ENCODE measurements around the gene CSNK2B.

Gene CSNK2B

DNA sequence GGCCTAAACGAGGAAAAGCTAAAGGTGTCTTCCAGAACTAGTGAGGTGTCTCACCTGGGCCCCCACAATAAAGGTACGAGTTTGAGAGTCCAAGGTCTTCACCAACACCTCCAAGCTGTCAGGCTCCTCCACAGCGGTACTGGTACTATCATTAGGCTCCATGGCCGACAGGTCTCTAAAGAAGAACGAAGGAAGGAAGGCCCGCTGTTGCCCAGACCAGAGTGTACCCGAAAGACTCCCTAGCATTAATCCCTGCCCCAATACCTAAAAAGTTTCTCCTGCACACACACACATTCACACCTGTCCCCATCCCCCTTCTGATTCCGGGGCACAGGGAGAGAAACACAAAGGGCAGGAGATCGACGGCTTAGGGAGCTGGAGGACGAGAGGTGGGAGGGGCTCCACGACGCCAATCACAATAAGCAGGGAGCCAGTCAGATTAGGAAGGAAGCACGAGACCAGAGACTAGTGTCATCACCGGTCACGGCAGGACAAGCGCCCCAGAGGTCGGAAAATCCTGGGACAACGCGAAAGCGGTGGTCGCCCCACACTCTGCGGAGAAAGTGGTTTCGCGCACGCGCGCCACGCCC lies 14.2 kb upstream of the CSNK2B start:
- TF ChIP-seq, protein P1, sequence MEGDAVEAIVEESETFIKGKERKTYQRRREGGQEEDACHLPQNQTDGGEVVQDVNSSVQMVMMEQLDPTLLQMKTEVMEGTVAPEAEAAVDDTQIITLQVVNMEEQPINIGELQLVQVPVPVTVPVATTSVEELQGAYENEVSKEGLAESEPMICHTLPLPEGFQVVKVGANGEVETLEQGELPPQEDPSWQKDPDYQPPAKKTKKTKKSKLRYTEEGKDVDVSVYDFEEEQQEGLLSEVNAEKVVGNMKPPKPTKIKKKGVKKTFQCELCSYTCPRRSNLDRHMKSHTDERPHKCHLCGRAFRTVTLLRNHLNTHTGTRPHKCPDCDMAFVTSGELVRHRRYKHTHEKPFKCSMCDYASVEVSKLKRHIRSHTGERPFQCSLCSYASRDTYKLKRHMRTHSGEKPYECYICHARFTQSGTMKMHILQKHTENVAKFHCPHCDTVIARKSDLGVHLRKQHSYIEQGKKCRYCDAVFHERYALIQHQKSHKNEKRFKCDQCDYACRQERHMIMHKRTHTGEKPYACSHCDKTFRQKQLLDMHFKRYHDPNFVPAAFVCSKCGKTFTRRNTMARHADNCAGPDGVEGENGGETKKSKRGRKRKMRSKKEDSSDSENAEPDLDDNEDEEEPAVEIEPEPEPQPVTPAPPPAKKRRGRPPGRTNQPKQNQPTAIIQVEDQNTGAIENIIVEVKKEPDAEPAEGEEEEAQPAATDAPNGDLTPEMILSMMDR (IDR thresholded peaks at IDR 0.05), result no peak
- peak overlapping the region; percentile 78 for H3K4me3 ChIP-seq
- peak; percentile 92 for DNase-seq (ENCODE audit: low spot score)
- H3K27ac ChIP-seq, result peak overlapping the region; percentile 99

DNA sequence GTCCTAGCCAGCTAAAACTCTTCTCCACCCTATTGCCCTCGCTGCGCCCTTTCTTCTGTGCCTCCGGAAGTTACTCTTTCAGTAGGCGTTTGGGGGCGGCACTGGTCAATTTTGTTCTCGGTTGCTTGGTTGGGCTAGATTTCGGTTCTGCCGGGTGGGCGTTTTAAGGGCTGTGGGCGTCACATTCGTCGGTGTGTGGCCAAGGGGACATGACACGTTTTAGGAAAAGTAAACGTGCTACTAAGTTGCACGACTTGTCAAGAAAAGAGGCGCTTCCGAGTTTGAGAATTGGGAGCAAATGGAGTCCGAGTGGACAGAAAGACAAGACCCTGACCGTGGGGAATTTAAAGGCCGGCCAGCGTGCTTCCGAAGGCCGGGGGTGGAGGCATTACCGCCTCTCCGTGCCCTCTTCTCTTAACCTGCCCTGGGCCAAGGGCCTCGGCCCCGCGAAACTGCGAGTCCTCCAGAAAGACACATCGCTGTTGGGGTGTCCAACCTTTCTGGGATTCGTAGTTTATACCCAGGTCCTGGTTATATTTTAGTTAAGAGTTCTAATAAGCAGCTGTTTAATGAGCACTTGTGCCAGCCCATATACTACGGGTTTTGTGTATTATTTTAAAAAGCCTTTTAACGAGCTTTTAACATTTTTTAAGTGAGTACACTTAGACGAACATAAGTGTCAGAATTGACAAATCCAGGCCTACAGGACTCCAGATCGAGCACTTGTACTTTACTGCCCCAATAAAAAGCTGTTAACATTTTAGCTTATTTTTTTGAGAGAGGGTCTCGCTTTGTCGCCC lies 12.8 kb upstream of the CSNK2B start:
- peak overlapping the region; percentile 78 for H3K4me3 ChIP-seq
- peak overlapping the region; percentile 99 for H3K27ac ChIP-seq
- TF ChIP-seq, protein P1 (IDR thresholded peaks at IDR 0.05), result no peak
- DNase-seq (ENCODE audit: low spot score), result peak; percentile 95

DNA sequence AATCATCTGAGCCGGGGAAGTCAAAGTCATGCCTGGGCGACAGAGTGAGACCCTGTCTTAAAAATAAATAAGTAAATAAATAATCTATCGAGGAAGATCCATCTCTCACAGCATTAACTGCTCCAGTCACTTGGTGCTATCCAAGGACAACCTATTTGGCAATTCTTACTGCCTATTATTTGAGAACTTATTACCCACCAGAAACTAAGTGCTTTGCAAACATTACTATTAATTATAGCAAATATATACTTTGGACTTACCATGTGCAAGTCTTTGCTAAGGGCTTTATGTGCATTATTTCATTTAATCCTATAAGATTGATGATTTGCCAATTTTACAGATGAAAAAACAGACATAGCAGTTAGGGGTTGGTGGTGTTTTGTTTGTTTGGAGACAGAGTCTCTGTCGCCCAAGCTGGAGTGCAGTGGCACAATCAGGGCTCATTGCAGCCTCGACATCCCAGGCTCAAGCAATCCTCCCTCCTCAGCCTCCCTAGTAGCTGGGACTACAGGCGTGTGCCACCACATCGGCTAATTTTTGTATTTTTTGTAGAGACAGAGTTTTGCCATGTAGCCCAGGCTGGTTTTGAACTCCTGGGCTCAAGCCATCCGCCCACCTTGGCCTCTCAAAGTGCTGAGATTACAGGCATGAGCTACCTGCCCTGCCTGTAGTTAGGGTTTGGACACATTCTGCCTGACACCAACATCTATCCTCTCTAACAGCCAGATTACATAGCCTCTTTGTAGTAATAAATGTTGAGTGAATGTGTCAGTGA lies 11.1 kb upstream of the CSNK2B start:
- DNase-seq (ENCODE audit: low spot score), result no peak
- TF ChIP-seq, protein P1 (IDR thresholded peaks at IDR 0.05), result no peak
- Histone ChIP-seq H3K27ac (no peak overlapping the region), H3K4me3 (no peak overlapping the region)

DNA sequence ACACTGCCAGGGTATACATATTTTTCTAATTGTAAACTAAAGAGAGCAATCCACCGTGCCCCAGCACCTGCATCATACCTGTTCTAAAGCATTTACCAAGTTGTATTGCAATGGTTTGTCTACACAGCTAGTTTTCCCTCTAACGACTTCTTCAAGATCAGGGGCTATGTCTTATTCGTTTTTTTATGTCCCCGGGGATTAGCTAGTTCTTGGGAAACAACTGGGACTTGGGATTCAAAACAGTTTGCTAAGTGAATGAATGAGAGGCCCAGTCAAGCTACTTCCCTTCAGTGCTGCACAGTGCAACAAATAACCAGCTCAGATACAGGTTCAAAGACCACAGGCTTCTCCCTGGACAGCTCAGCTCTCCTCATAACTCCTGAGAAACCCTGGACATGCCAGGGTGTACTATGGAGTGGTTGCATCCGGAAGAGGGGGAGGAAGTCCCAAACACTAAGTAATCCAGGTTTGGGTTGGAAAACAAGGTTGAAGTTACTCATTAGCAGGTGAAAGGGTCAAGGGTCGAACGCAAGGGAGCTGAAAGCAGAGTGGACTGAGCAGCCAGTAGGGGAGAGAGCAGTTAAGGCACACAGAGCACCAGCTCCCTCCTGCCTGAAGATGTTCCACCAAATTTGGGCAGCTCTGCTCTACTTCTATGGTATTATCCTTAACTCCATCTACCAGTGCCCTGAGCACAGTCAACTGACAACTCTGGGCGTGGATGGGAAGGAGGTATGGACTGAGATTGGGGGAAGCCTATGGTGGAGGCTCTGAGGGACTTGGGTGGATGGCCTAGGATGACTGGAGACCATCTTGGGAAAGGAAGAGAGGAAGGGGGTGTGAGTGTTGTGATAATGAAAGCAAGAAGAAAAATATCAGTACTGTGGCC lies 10.3 kb upstream of the CSNK2B start, which contains the start of gene APOM:
Gene APOM, plus strand, starts transcription at position 546 of the 889 bp plus-strand sequence. Its CDS starts 73 bp downstream, at position 619.
- TF ChIP-seq, protein P1 (IDR thresholded peaks at IDR 0.05), result no peak
- no peak within 1 kb of the TSS for H3K4me3 ChIP-seq
- no peak within 1 kb of the TSS for H3K27ac ChIP-seq
- DNase-seq (ENCODE audit: low spot score), result no peak

DNA sequence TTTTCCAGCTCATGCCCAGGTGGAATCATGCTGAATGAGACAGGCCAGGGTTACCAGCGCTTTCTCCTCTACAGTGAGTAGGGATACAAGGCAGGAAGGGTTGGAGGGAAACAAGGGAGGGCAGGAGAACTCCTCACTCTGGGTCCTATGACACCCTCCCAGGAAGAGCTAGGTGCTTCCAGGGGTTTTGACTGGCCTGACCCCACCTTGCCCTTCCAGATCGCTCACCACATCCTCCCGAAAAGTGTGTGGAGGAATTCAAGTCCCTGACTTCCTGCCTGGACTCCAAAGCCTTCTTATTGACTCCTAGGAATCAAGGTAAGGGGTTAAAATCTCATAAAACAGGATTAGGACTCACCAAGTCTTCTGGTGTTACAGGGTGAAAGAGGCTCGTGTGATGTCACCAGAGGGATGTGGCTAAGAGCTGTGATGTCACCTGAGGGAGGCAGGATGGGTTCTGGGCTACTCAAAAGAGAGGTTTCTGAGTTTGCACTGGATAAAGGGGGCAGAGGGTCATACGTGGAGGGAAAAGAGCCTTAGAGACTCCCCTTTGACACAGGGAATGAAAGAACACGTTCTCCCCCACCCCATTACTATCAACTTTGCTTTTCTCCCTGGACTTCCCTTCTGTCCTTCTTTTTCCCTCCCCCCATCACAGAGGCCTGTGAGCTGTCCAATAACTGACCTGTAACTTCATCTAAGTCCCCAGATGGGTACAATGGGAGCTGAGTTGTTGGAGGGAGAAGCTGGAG lies 8.3 kb upstream of the CSNK2B start:
- DNase-seq (ENCODE audit: low spot score), result no peak
- H3K27ac ChIP-seq, result no peak overlapping the region
- TF ChIP-seq, protein P1 (IDR thresholded peaks at IDR 0.05), result no peak
- H3K4me3 ChIP-seq, result no peak overlapping the region
